HT-29 (cell line): ENCODE results near the gene NBPF26. TPM values are rescaled to one million over a fixed set of nuclear protein-coding genes. Genes with fewer than 3 reads are reported as not detected.
"Not testable (repeated sequence)": the region's sequence is repeated elsewhere in the genome, so short reads cannot be mapped to it uniquely, and the experiment has no call there.

Source experiments
- DNase-seq: peaks from one replicate; pipeline ENCODE4 v3.0.0-alpha.2; 2015; ENCODE audit warnings: low spot score
- small RNA-seq: library from RNA; depleted of rRNA; stranded (forward); fragments of <200 nt; gene quantifications from one replicate; pipeline ENCODE3, GENCODE V24; 2014
- total RNA-seq: library from RNA; depleted of rRNA; stranded (reverse); fragments of >200 nt; shearing (Covaris generic); gene quantifications from 2 replicates; pipeline ENCODE4 v1.2.3, GENCODE V29; 2014; rRNA removed

The NBPF26 gene
- total RNA-seq, 1 experiment from 2014 or later = 11.9 TPM

GRCh38 chr1:120858144-120858543 is 134.4 kb downstream of the NBPF26 start:
- not testable (repeated sequence) for DNase-seq

- DNase-seq = not testable (repeated sequence)
Measured at GRCh38 chr1:120859615-120860234, 136.0 kb downstream of the NBPF26 start.

GRCh38 chr1:120878206-120878605 is 154.5 kb downstream of the NBPF26 start:
- DNase-seq = not testable (repeated sequence)

- DNase-seq = peak; percentile 0
Measured at GRCh38 chr1:120880056-120880455, 156.3 kb downstream of the NBPF26 start.

GRCh38 chr1:120881934-120882333 is 158.2 kb downstream of the NBPF26 start:
- DNase-seq = not testable (repeated sequence)

Small RNAs within 50 kb of the gene (small RNA-seq; reads per million reads assigned to genes)
- gene RNVU1-19 = 42.4 reads per million, percentile 95 among the genes with 10 or more reads in this experiment

Other genes starting within 250 kb of the NBPF26 start
- gene PPIAL4A, start 165.8 kb downstream of the NBPF26 start, total RNA-seq = not detected in 2 replicates